ENCODE measurements around the gene CARD11. TPM values are rescaled to one million over a fixed set of nuclear protein-coding genes. Genes with fewer than 3 reads are reported as not detected.

Gene CARD11
- total RNA-seq, 1 experiment from 2014 or later, result 0.82 TPM

DNA sequence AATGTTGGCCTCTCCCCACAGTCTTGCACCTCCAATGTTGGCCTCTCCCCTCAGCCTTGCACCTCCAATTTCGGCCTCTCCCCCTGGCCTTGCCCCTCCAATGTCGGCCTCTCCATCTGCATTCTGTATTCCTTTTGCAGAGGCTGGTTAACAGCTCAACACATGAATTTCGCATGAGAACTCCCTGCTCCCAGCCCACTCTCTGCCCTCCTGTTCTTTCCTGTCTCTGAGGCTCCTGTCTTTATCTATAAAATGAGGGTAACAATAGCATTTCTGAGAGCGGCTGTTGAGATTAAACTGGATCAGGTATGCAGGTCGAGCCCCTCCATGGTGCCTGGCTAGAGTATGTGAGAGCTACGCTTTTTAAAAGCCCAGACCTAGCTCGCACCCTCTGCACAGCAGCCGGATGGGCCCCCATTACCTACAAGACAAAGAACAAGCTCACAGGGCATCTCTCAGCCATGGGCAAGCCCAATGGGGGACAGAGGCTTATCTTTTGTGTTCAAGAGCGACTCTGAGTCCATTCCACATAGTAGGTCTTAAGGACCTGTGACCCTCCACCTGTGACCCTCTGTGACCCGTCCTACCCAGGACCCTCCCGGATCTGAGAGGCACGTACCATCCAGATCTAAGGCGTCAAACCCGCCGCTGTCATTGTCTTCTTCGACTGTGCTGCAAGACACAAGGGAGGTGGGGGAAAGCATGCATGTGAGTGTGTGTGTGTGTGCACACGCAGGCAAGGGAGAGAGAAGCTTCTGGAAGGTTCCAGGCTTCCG, 117.4 kb downstream of the CARD11 start:
- ATAC-seq (no peak), DNase-seq (ENCODE audit: low read depth, low spot score) (no peak)
- intact Hi-C loops (cut with micrococcal nuclease; ENCODE audit: unreplicated experiment), result no loop called here
- in situ Hi-C loops (cut with HindIII; ENCODE audit: low pct_unique_long_range_greater_than_20kb, low sequenced_read_pairs), result no loop called here
- CTCF ChIA-PET, result interaction anchor here (0.7 kb wide), 1 partner anchor 475 kb away, joined by 5 read pairs; no protein-coding TSS in a partner anchor
- TF ChIP-seq TCF7L2 (IDR thresholded peaks at IDR 0.05; ENCODE audit: low read depth, low read length) (no peak), SIN3A (IDR thresholded peaks at IDR 0.05; ENCODE audit: borderline replicate concordance, insufficient read depth, low read depth, low read length) (no peak), CTCF (IDR thresholded peaks at IDR 0.05) (no peak), POLR2AphosphoS5 (IDR thresholded peaks at IDR 0.05; ENCODE audit: low read depth, low read length) (no peak)
- TF ChIP-seq, protein P1, sequence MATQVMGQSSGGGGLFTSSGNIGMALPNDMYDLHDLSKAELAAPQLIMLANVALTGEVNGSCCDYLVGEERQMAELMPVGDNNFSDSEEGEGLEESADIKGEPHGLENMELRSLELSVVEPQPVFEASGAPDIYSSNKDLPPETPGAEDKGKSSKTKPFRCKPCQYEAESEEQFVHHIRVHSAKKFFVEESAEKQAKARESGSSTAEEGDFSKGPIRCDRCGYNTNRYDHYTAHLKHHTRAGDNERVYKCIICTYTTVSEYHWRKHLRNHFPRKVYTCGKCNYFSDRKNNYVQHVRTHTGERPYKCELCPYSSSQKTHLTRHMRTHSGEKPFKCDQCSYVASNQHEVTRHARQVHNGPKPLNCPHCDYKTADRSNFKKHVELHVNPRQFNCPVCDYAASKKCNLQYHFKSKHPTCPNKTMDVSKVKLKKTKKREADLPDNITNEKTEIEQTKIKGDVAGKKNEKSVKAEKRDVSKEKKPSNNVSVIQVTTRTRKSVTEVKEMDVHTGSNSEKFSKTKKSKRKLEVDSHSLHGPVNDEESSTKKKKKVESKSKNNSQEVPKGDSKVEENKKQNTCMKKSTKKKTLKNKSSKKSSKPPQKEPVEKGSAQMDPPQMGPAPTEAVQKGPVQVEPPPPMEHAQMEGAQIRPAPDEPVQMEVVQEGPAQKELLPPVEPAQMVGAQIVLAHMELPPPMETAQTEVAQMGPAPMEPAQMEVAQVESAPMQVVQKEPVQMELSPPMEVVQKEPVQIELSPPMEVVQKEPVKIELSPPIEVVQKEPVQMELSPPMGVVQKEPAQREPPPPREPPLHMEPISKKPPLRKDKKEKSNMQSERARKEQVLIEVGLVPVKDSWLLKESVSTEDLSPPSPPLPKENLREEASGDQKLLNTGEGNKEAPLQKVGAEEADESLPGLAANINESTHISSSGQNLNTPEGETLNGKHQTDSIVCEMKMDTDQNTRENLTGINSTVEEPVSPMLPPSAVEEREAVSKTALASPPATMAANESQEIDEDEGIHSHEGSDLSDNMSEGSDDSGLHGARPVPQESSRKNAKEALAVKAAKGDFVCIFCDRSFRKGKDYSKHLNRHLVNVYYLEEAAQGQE (IDR thresholded peaks at IDR 0.05; ENCODE audit: insufficient read depth in 1 of 2, low read depth in 2 of 2, low read length in 1 of 2), result no peak
- Histone ChIP-seq H3K9me3 (ENCODE audit: control insufficient read depth, insufficient read depth, low read depth, low read length) (no peaks in the 10 kb centered on the region), H3K4me1 (ENCODE audit: control insufficient read depth, insufficient read depth, low read length) (peaks cover 5% of the 10 kb centered on the region), H3K27ac (ENCODE audit: low read length) (no peak overlapping the region), H3K36me3 (ENCODE audit: control insufficient read depth, insufficient read depth, low read length) (no peaks in the 10 kb centered on the region), H3K4me3 (ENCODE audit: low read depth in 2 of 2, low read length in 2 of 2) (no peak overlapping the region), H3K27me3 (ENCODE audit: control insufficient read depth, insufficient read depth, low read length) (no peaks in the 10 kb centered on the region)
- POLR2A ChIA-PET, result no interaction called here
- no TSS peak for BruUV-seq (replicated peaks)

- ChIA-PET POLR2A (no interaction called here), CTCF (interaction anchor here (0.8 kb wide), 1 partner anchor 38 kb away, joined by 5 read pairs; no protein-coding TSS in a partner anchor)
- TF ChIP-seq POLR2AphosphoS5 (IDR thresholded peaks at IDR 0.05; ENCODE audit: low read depth, low read length) (no peak), CTCF (IDR thresholded peaks at IDR 0.05) (no peak), SIN3A (IDR thresholded peaks at IDR 0.05; ENCODE audit: borderline replicate concordance, insufficient read depth, low read depth, low read length) (no peak), TCF7L2 (IDR thresholded peaks at IDR 0.05; ENCODE audit: low read depth, low read length) (no peak)
- TF ChIP-seq, protein P1 (IDR thresholded peaks at IDR 0.05; ENCODE audit: insufficient read depth in 1 of 2, low read depth in 2 of 2, low read length in 1 of 2), result no peak
- BruUV-seq (replicated peaks), result no TSS peak
- intact Hi-C loops (cut with micrococcal nuclease; ENCODE audit: unreplicated experiment), result no loop called here
- no peaks in the 10 kb centered on the region for H3K9me3 ChIP-seq (ENCODE audit: control insufficient read depth, insufficient read depth, low read depth, low read length)
- no peaks in the 10 kb centered on the region for H3K36me3 ChIP-seq (ENCODE audit: control insufficient read depth, insufficient read depth, low read length)
- in situ Hi-C loops (cut with HindIII; ENCODE audit: low pct_unique_long_range_greater_than_20kb, low sequenced_read_pairs), result no loop called here
- no peak for DNase-seq (ENCODE audit: low read depth, low spot score)
- no peak overlapping the region for H3K27ac ChIP-seq (ENCODE audit: low read length)
- no peak for ATAC-seq
- H3K27me3 ChIP-seq (ENCODE audit: control insufficient read depth, insufficient read depth, low read length), result 0 out of 2 replicates have a peak, but pooled peaks cover 1% of the 10 kb centered on the region
- peaks cover 10% of the 10 kb centered on the region for H3K4me1 ChIP-seq (ENCODE audit: control insufficient read depth, insufficient read depth, low read length)
- H3K4me3 ChIP-seq (ENCODE audit: low read depth in 2 of 2, low read length in 2 of 2), result no peak overlapping the region
Measured at GRCh38 chr7:2924866-2925840, 118.5 kb downstream of the CARD11 start.
